ENCODE data around the gene TMCC3. TPM values are rescaled to one million over a fixed set of nuclear protein-coding genes. Genes with fewer than 3 reads are reported as not detected.

TMCC3 gene
- total and polyA plus RNA-seq, 9 of the 15 experiments (the other 6 are each of a cell fraction or from before 2014, with no cell fraction given): not detected

DNA sequence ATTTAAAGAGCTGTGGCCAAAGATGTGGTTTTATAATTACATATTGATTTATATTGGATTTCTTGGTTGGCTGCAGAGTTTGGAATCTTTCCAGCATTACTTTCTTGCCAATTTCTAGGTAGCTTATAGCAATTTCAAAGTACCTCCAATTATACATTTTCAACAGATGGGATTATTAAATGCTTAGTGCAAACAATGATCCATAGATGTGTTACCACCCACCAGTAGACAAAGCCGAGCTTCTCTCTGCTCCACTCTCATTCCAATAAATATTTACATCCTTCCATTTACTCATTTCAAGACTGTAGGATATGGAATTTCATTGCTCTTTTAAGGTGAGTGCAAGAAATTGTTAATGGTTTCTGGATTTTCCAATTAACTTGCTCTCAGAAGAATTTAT is 21.6 kb upstream of the TMCC3 start:
- Histone ChIP-seq H3K9me1 (ENCODE audit: control insufficient read depth, insufficient read depth, low read length) (no peaks in the 10 kb centered on the region), H4K20me1 (replicated peaks; ENCODE audit: control insufficient read depth, insufficient read depth, low read length) (no peaks in the 10 kb centered on the region), H3K9me3 (replicated peaks; ENCODE audit: control insufficient read depth, insufficient read depth, low read depth, low read length) (no peaks in the 10 kb centered on the region), H3K27me3 (ENCODE audit: control insufficient read depth in 2 of 2, insufficient read depth in 2 of 2, low read length in 2 of 2) (peaks cover 3 to 9% of the 10 kb centered on the region in 2 experiments; a peak in 1 of 5 replicates), H3K36me3 (ENCODE audit: control insufficient read depth, insufficient read depth, low read length) (no peaks in the 10 kb centered on the region), H3K4me2 (ENCODE audit: insufficient read depth, low read length) (no peak overlapping the region), H3K79me2 (ENCODE audit: control insufficient read depth, insufficient read depth, low read length) (no peaks in the 10 kb centered on the region), H3K9ac (ENCODE audit: insufficient read depth in 1 of 2, low read depth in 2 of 2, low read length in 2 of 2) (no peak overlapping the region), H2AFZ (ENCODE audit: low read depth, low read length) (no peak overlapping the region), H3K27ac (ENCODE audit: extremely low read depth, low read depth, low read length) (no peak overlapping the region), H3K4me3 (no peak overlapping the region), H3K4me1 (replicated peaks in 1 of 2; ENCODE audit: control insufficient read depth in 2 of 2, insufficient read depth in 2 of 2, low read length in 2 of 2) (0 out of 5 replicates have a peak, but pooled peaks cover 0 to 2% of the 10 kb centered on the region in 2 experiments)
- intact Hi-C loops (cut with micrococcal nuclease): no loop called here
- POLR2A ChIA-PET: interaction anchor here (1.5 kb wide), 1 partner anchor 9 kb away, joined by 3 read pairs; no protein-coding TSS in a partner anchor
- CTCF ChIA-PET (ENCODE audit: low intra/inter-chr PET ratio): no interaction called here
- 0% methylated on average over 1 of the region's 1 CpG for WGBS (ENCODE audit: insufficient coverage, low coverage, missing lambda C conversion rate)
- in situ Hi-C loops (cut with MboI): no loop called here
- FAIRE-seq: no peak
- ATAC-seq: no peak
- BruUV-seq (replicated peaks): no TSS peak
- no peak for TF ChIP-seq YBX1 (IDR thresholded peaks at IDR 0.05)
- TF ChIP-seq, protein P1, sequence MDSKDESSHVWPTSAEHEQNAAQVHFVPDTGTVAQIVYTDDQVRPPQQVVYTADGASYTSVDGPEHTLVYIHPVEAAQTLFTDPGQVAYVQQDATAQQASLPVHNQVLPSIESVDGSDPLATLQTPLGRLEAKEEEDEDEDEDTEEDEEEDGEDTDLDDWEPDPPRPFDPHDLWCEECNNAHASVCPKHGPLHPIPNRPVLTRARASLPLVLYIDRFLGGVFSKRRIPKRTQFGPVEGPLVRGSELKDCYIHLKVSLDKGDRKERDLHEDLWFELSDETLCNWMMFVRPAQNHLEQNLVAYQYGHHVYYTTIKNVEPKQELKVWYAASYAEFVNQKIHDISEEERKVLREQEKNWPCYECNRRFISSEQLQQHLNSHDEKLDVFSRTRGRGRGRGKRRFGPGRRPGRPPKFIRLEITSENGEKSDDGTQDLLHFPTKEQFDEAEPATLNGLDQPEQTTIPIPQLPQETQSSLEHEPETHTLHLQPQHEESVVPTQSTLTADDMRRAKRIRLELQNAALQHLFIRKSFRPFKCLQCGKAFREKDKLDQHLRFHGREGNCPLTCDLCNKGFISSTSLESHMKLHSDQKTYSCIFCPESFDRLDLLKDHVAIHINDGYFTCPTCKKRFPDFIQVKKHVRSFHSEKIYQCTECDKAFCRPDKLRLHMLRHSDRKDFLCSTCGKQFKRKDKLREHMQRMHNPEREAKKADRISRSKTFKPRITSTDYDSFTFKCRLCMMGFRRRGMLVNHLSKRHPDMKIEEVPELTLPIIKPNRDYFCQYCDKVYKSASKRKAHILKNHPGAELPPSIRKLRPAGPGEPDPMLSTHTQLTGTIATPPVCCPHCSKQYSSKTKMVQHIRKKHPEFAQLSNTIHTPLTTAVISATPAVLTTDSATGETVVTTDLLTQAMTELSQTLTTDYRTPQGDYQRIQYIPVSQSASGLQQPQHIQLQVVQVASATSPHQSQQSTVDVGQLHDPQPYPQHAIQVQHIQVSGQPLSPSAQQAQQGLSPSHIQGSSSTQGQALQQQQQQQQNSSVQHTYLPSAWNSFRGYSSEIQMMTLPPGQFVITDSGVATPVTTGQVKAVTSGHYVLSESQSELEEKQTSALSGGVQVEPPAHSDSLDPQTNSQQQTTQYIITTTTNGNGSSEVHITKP (IDR thresholded peaks at IDR 0.05; ENCODE audit: partially characterized antibody): no peak
- TF ChIP-seq ZNF561 (CRISPR knock-in tag; conservative IDR thresholded peaks at IDR 0.05): no peak
- no peak for TF ChIP-seq ILK (tag; IDR thresholded peaks at IDR 0.05; ENCODE audit: borderline replicate concordance, low read depth)
- no peak for TF ChIP-seq JUN (IDR thresholded peaks at IDR 0.05; ENCODE audit: borderline replicate concordance, low read depth, low read length)
- no peak for TF ChIP-seq JUN (CRISPR knock-in tag; IDR thresholded peaks at IDR 0.05; ENCODE audit: borderline replicate concordance)
- no peak for TF ChIP-seq ZNF695 (CRISPR knock-in tag; IDR thresholded peaks at IDR 0.05)
- DNase-seq (ENCODE audit: extremely low read depth in 1 of 4, low spot score in 3 of 4): no peak

Measured in K562 (cell line).